KMS-11 (cell line): Measurements from ENCODE around the gene RTL10.

Source experiments
- H2AFZ ChIP-seq: fragments of 200-600 bp; sonication (generic); 2 replicates; pipeline ENCODE4 v1.6.1; 2016; ENCODE audit warnings: antibody characterized with exemption, mixed run types, low read depth
- H3K27ac ChIP-seq: fragments of 200-600 bp; sonication (generic); 2 replicates; pipeline ENCODE4 v1.6.1; 2016; ENCODE audit warnings: mild to moderate bottlenecking, mixed run types
- H3K27me3 ChIP-seq: fragments of 200-600 bp; sonication (generic); 2 replicates; pipeline ENCODE4 v1.6.1; 2017; ENCODE audit warnings: mild to moderate bottlenecking, low read depth, mixed run types, moderate library complexity; ENCODE audit not compliant: insufficient read depth
- H3K36me3 ChIP-seq: fragments of 200-600 bp; sonication (generic); 2 replicates; pipeline ENCODE4 v1.6.1; 2017; ENCODE audit warnings: mild to moderate bottlenecking, mixed run types; ENCODE audit not compliant: insufficient read depth
- H3K4me1 ChIP-seq: fragments of 200-600 bp; sonication (generic); 2 replicates; pipeline ENCODE4 v1.6.1; 2016; ENCODE audit warnings: mild to moderate bottlenecking, low read depth, mixed run types; ENCODE audit not compliant: poor library complexity, severe bottlenecking
- H3K4me2 ChIP-seq: fragments of 200-600 bp; sonication (generic); 2 replicates; pipeline ENCODE4 v1.7.0; 2016; ENCODE audit warnings: mild to moderate bottlenecking, mixed run types
- H3K4me3 ChIP-seq: fragments of 200-600 bp; sonication (generic); IDR thresholded peaks from 2 replicates; pipeline ENCODE4 v1.6.1; 2017; ENCODE audit warnings: low read depth, low read length, mixed read lengths; ENCODE audit not compliant: insufficient read depth
- H3K79me2 ChIP-seq: fragments of 200-600 bp; sonication (generic); 2 replicates; pipeline ENCODE4 v1.6.1; 2016; ENCODE audit warnings: low read depth, mixed run types; ENCODE audit not compliant: insufficient read depth
- H3K9ac ChIP-seq: fragments of 200-600 bp; sonication (generic); 2 replicates; pipeline ENCODE4 v1.6.1; 2016; ENCODE audit warnings: mild to moderate bottlenecking, mixed run types
- H4K20me1 ChIP-seq: fragments of 200-600 bp; sonication (generic); 2 replicates; pipeline ENCODE4 v1.6.1; 2016; ENCODE audit warnings: mild to moderate bottlenecking, mixed run types; ENCODE audit not compliant: insufficient read depth
- CTCF ChIP-seq: fragments of 200-600 bp; sonication (generic); conservative IDR thresholded peaks from 2 replicates; pipeline ENCODE4 v1.6.1; 2017; ENCODE audit warnings: low read depth, mild to moderate bottlenecking, antibody characterized with exemption, low read length, moderate library complexity, mixed read lengths

RTL10 gene

GRCh38 chr22:19879246-19879570, 24.5 kb upstream of the RTL10 start:
- Histone ChIP-seq H3K4me3 (no peak overlapping the region), H3K27ac (no peak overlapping the region), H4K20me1 (no peaks in the 10 kb centered on the region), H3K79me2 (no peaks in the 10 kb centered on the region), H2AFZ (no peak overlapping the region), H3K36me3 (no peaks in the 10 kb centered on the region), H3K9ac (no peak overlapping the region), H3K4me2 (no peak overlapping the region), H3K4me1 (no peaks in the 10 kb centered on the region), H3K27me3 (no peaks in the 10 kb centered on the region)
- no peak for TF ChIP-seq CTCF

- Histone ChIP-seq H4K20me1 (no peaks in the 10 kb centered on the region), H3K4me1 (no peaks in the 10 kb centered on the region), H3K4me3 (no peak overlapping the region), H3K27ac (no peak overlapping the region), H3K9ac (no peak overlapping the region), H2AFZ (no peak overlapping the region), H3K79me2 (no peaks in the 10 kb centered on the region), H3K36me3 (no peaks in the 10 kb centered on the region), H3K4me2 (no peak overlapping the region), H3K27me3 (no peaks in the 10 kb centered on the region)
- no peak for TF ChIP-seq CTCF
Observed at GRCh38 chr22:19878461-19879245, 24.0 kb upstream of the RTL10 start.

- H3K27me3 ChIP-seq = no peaks in the 10 kb centered on the region
- no peak overlapping the region for H2AFZ ChIP-seq
- no peaks in the 10 kb centered on the region for H3K36me3 ChIP-seq
- no peaks in the 10 kb centered on the region for H4K20me1 ChIP-seq
- H3K79me2 ChIP-seq = no peaks in the 10 kb centered on the region
- TF ChIP-seq CTCF = no peak
- H3K4me3 ChIP-seq = no peak overlapping the region
- H3K9ac ChIP-seq = no peak overlapping the region
- no peak overlapping the region for H3K27ac ChIP-seq
- no peak overlapping the region for H3K4me2 ChIP-seq
- H3K4me1 ChIP-seq = no peaks in the 10 kb centered on the region
Observed at GRCh38 chr22:19877626-19878339, 23.1 kb upstream of the RTL10 start.

GRCh38 chr22:19876941-19877625, 22.4 kb upstream of the RTL10 start:
- Histone ChIP-seq H4K20me1 (no peaks in the 10 kb centered on the region), H2AFZ (no peak overlapping the region), H3K79me2 (no peaks in the 10 kb centered on the region), H3K9ac (no peak overlapping the region), H3K4me3 (no peak overlapping the region), H3K4me2 (no peak overlapping the region), H3K27ac (no peak overlapping the region), H3K27me3 (no peaks in the 10 kb centered on the region), H3K4me1 (no peaks in the 10 kb centered on the region), H3K36me3 (no peaks in the 10 kb centered on the region)
- TF ChIP-seq CTCF = no peak
